Prostate gland (tissue), 2 donors: ENCODE results near the gene HOXA13.

ENCODE experiments used
- CTCF ChIP-seq, 4 experiments: fragments of 200-600 bp in 2 of 4; fragments of 450-650 bp in 2 of 4; sonication (generic) in 2 of 4; IDR thresholded peaks; 1 replicate in 3 of 4; 2 replicates in 1 of 4; pipeline ENCODE4 v1.5.1; 2016 to 2019; ENCODE audit warnings: antibody characterized with exemption in 4 of 4, mild to moderate bottlenecking in 2 of 4, moderate library complexity in 2 of 4
- POLR2AphosphoS5 ChIP-seq: sonication (generic); formaldehyde crosslinking; IDR thresholded peaks from one replicate; pipeline ENCODE4 v1.6.1; 2017; ENCODE audit warnings: antibody characterized with exemption

- TF ChIP-seq CTCF (IDR thresholded peaks at IDR 0.05) (no peak), POLR2AphosphoS5 (peak; percentile 9)
These were observed 33.1 kb downstream of the HOXA13 start for GRCh38 chr7:27166531-27167505.
